ENCODE results near the gene ARRDC4. TPM values are rescaled to one million over a fixed set of nuclear protein-coding genes. Genes with fewer than 3 reads are reported as not detected.
A peak's percentile ranks its signal among the peaks of the same experiment; 100 is the strongest.

Gene ARRDC4
- 11.7 and 18.4 TPM in 2 replicates for total RNA-seq

- H3K4me3 ChIP-seq (ENCODE audit: low read depth, low read length), result peak within 1 kb of the TSS; percentile 82
- DNase-seq (ENCODE audit: low read depth), result peak; percentile 100
- no peak for TF ChIP-seq CTCF (IDR thresholded peaks at IDR 0.05; ENCODE audit: insufficient read depth, low read depth, low read length)
Measured at GRCh38 chr15:97960364-97961066, at the start of gene ARRDC4. ARRDC4 (plus strand) TSS chr15:97960703; CDS start chr15:97960862, 159 bp downstream.

GRCh38 chr15:97914711-97915110 is 45.8 kb upstream of the ARRDC4 start:
- no peak for DNase-seq (ENCODE audit: low read depth)
- no peak overlapping the region for H3K4me3 ChIP-seq (ENCODE audit: low read depth, low read length)
- no peak for TF ChIP-seq CTCF (IDR thresholded peaks at IDR 0.05; ENCODE audit: insufficient read depth, low read depth, low read length)

GRCh38 chr15:97915261-97915660 is 45.2 kb upstream of the ARRDC4 start:
- DNase-seq (ENCODE audit: low read depth), result no peak
- no peak overlapping the region for H3K4me3 ChIP-seq (ENCODE audit: low read depth, low read length)
- no peak for TF ChIP-seq CTCF (IDR thresholded peaks at IDR 0.05; ENCODE audit: insufficient read depth, low read depth, low read length)

- no peak for TF ChIP-seq CTCF (IDR thresholded peaks at IDR 0.05; ENCODE audit: insufficient read depth, low read depth, low read length)
- no peak overlapping the region for H3K4me3 ChIP-seq (ENCODE audit: low read depth, low read length)
Measured at GRCh38 chr15:97921296-97921865, 39.1 kb upstream of the ARRDC4 start.

GRCh38 chr15:97929456-97930229 is 30.9 kb upstream of the ARRDC4 start:
- no peak for TF ChIP-seq CTCF (IDR thresholded peaks at IDR 0.05; ENCODE audit: insufficient read depth, low read depth, low read length)
- DNase-seq (ENCODE audit: low read depth), result no peak
- H3K4me3 ChIP-seq (ENCODE audit: low read depth, low read length), result no peak overlapping the region

More at GRCh38 chr15:97921296-97921865, 39.1 kb upstream of the ARRDC4 start:
- DNase-seq (ENCODE audit: low read depth), result no peak

- no peak for DNase-seq (ENCODE audit: low read depth)
Measured at GRCh38 chr15:97930230-97930629, 30.3 kb upstream of the ARRDC4 start.

More at GRCh38 chr15:97930230-97930629, 30.3 kb upstream of the ARRDC4 start:
- TF ChIP-seq CTCF (IDR thresholded peaks at IDR 0.05; ENCODE audit: insufficient read depth, low read depth, low read length), result no peak
- H3K4me3 ChIP-seq (ENCODE audit: low read depth, low read length), result no peak overlapping the region

All from fibroblast of villous mesenchyme (primary cell).